ENCODE results near the gene GTF3C4.

DNA sequence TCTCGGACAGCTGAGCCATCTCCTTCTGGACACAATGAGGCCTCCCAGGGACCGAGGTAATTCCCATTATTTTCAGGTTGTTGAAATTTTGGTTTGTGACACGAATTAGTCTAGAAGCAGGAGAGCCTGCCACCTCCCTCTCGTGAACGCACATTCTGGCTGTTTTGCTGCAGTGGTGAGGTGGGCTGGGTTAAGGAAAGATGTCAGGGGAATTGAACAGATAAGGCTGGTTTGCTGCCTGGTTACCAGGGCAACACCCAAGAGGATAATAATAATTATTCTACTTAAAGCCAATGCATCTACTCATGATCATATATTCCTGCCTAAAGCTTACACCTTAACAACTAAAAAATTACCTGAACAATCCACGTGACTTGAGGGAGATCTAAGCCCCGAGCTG, 38.6 kb upstream of the GTF3C4 start:
- no peak for TF ChIP-seq POLR2AphosphoS5 (IDR thresholded peaks at IDR 0.05; ENCODE audit: low read depth, low read length)
- TF ChIP-seq POLR2A (IDR thresholded peaks at IDR 0.05; ENCODE audit: low read depth, low read length) = no peak
- TF ChIP-seq TAF1 (IDR thresholded peaks at IDR 0.05; ENCODE audit: borderline replicate concordance, low read depth, low read length) = no peak
